Testis (tissue), 2 donors: ENCODE data around the gene TGFA.

Source experiments
- POLR2A ChIP-seq: fragments of 450-650 bp; IDR thresholded peaks from one replicate; pipeline ENCODE4 v1.6.1; 2017; ENCODE audit warnings: antibody characterized with exemption, mild to moderate bottlenecking, moderate library complexity
- TF ChIP-seq, protein P1 (sequence below), 3 experiments: fragments of 450-650 bp in 2 of 3; fragments of 200-600 bp in 1 of 3; sonication (generic) in 1 of 3; IDR thresholded peaks; one replicate each; pipeline ENCODE4 v1.5.1; 2016 to 2019; ENCODE audit warnings: antibody characterized with exemption in 3 of 3, mild to moderate bottlenecking in 2 of 3, moderate library complexity in 1 of 3

DNA sequence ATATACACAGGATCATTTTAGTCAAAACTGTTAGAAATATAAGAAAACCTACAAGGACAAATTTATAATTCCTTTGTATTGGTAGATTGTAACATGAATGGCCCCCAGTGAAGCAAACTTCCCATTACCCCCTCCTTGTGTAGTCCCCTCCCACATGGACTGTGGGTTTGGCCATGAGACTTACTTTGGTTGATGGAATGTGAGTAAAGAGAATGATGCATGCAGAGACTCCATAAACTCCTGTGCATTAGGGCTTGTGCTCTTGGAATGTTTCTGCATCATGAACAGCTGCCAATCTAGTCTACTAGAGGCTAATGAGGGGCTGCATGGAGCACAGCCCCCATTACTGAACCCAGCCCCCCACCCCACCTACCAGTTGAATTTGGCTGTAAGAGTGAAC lies 8.3 kb upstream of the TGFA start:
- TF ChIP-seq, protein P1, sequence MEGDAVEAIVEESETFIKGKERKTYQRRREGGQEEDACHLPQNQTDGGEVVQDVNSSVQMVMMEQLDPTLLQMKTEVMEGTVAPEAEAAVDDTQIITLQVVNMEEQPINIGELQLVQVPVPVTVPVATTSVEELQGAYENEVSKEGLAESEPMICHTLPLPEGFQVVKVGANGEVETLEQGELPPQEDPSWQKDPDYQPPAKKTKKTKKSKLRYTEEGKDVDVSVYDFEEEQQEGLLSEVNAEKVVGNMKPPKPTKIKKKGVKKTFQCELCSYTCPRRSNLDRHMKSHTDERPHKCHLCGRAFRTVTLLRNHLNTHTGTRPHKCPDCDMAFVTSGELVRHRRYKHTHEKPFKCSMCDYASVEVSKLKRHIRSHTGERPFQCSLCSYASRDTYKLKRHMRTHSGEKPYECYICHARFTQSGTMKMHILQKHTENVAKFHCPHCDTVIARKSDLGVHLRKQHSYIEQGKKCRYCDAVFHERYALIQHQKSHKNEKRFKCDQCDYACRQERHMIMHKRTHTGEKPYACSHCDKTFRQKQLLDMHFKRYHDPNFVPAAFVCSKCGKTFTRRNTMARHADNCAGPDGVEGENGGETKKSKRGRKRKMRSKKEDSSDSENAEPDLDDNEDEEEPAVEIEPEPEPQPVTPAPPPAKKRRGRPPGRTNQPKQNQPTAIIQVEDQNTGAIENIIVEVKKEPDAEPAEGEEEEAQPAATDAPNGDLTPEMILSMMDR (IDR thresholded peaks at IDR 0.05), result no peak
- TF ChIP-seq POLR2A, result no peak
